ENCODE measurements around the gene POU1F1.
"Not testable (repeated sequence)": the region's sequence is repeated elsewhere in the genome, so short reads cannot be mapped to it uniquely, and the experiment has no call there.

POU1F1 gene

DNA sequence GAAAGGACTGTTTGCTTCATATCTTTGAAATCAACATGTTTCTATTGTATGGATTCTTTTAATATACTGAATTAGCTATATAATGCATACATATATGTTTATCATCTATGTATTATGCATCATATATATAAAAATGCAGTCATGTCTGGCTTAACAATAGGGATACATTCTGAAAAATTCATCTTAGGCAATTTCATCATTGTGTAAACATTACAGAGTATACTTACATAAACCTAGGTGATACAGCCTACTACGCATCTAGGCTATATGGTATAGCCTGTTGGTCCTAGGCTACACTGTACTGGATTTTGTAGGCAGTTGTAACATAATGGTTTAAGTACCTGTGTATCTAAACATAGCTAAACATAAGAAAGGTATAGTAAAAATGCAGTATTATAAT, 27.6 kb downstream of the POU1F1 start:
- DNase-seq: no peak

GRCh38 chr3:87248231-87248630, 28.2 kb downstream of the POU1F1 start:
- not testable (repeated sequence) for DNase-seq

DNA sequence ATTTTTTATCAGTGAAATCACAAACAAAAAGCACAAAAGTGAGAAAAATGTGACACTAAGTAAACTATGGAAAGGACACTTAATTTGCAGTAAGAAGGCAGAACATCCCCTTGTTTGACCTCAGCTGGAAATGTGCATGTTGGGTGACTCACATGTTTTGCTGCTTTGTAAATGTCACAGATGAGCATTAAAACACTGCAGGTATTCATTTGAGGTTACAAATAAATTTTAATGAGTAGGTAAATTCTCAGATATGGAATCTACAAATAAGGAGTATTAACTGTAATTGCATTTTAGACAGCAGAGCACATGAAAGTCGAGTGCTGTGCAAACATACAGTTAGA, 29.0 kb downstream of the POU1F1 start:
- DNase-seq: no peak

- no peak for DNase-seq
These were observed 29.5 kb downstream of the POU1F1 start for GRCh38 chr3:87246662-87247429.

- no peak for DNase-seq
These were observed 40.3 kb downstream of the POU1F1 start for GRCh38 chr3:87236093-87236492.

DNA sequence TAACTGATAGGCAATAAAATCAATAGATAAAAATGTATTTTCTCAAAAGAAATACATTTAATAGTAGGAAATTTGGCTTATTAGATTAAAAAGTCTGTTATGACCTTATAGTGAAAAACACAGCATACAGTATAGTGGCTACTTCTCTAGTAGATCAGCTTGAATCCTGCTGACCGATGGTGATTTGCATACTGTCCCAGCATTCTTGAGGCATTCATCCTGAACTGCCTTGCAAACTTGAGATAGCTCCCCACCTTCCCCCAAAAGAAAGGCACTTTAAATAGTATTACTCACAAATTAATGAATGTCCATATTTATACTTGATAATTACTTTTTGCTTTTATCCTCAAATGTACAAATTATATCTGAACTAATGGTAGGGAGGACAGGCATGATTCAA, 42.6 kb downstream of the POU1F1 start:
- no peak for DNase-seq

GRCh38 chr3:87229113-87229512, 47.3 kb downstream of the POU1F1 start:
- no peak for DNase-seq

DNA sequence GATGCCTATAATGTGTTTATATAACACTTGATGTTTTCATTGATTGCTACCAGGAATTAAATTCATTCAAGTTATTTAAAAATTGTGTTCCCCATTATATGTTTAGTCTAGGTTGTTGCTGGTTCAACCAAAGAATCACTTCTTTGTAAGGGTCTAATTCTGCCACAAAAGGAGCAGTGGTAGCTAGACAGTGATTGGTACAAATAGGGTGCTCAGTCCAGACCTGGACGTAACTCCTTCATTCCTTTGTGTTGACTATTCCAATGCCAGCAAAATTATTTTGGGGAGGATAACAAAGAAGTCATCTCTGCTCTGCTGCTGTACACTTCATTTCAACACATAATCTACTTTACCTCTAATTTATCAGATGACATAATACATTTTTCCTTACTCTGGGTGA, 48.1 kb downstream of the POU1F1 start:
- DNase-seq: no peak

DNA sequence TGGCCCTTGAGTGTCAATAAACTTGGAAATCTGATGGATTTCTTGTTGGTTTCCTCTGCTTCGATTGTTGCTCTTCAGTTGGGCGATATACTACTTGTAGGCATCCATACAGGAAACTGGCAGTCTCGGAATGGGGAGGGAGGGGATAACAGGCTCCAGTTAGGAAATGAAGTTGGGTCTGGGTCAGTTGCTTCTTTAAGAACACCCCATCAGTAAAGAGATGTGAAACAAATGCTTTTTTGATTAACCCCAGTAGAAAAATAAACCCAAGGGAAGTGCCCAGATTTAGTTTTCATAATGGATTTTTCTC, 48.6 kb downstream of the POU1F1 start:
- DNase-seq: no peak

DNA sequence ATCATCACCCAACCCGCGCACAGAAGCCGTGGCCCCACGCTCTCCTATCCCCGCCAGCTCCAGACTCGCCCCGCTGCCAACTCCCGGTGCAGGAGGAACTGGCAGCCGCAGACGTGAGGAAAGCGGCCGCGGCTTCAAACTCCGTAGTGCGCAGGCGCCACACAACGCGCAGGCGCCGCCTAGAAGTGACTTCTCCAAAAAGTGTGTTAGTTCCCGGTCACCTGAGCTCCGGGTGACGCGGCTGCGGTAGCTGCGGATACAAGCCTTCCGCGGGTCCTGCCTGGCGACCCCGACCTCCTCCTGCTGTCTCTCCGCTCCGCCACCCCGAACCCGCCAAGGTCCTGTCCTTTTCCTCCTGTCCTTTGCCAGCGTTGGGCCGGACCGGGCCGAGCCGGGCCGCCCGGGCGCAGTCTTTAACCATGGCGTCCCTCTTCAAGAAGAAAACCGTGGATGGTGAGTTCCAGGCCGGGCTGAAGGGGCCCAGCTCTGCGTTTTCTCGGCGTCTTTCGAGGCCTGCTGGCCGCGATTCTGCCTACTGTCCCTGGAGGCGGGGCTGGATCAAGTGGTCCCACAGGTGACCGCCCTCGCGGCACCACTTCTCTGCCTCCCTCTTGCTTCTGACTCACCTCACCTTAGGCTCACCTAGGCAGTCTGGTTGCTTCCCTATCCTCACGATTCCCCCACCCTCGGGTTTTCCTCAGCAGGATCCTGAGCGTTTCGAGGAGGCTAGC, 49.1 kb downstream of the POU1F1 start, which contains the start of gene CHMP2B:
Gene CHMP2B, plus strand, starts transcription at position 206 of the 731 bp plus-strand sequence. Its CDS starts 214 bp downstream, at position 420.
- DNase-seq: peak; percentile 97

- DNase-seq: peak; percentile 14
These were observed 50.7 kb downstream of the POU1F1 start for GRCh38 chr3:87225659-87226058.

GRCh38 chr3:87219611-87220010, 56.8 kb downstream of the POU1F1 start:
- DNase-seq: no peak

GRCh38 chr3:87218560-87218959, 57.8 kb downstream of the POU1F1 start:
- DNase-seq: no peak
